Thyroid gland (tissue), 4 donors: ENCODE data around the gene NFASC. TPM values are rescaled to one million over a fixed set of nuclear protein-coding genes. Genes with fewer than 3 reads are reported as not detected.

Experiments
- DNase-seq, 2 donors: peaks; one replicate each; pipeline ENCODE4 v3.0.0-alpha.2; 2019
- H3K27ac ChIP-seq, 3 donors: fragments of 200-600 bp; sonication (generic); 1 replicate in 2 of 3; 2 replicates in 1 of 3; pipeline ENCODE4 v1.5.1; 2016 to 2019; ENCODE audit warnings: mild to moderate bottlenecking in 1 of 3, moderate library complexity in 1 of 3
- H3K27me3 ChIP-seq: fragments of 200-600 bp; sonication (generic); one replicate; pipeline ENCODE4 v1.5.1; 2019
- H3K36me3 ChIP-seq, 2 donors: fragments of 200-600 bp; sonication (generic); one replicate each; pipeline ENCODE4 v1.5.1; 2016 to 2019
- H3K4me1 ChIP-seq, 2 donors: fragments of 200-600 bp; sonication (generic); one replicate each; pipeline ENCODE4 v1.5.1; 2017 to 2019
- H3K4me3 ChIP-seq, 3 donors: fragments of 200-600 bp; sonication (generic); replicated peaks in 1 of 3; 1 replicate in 2 of 3; 2 replicates in 1 of 3; pipeline ENCODE4 v1.5.1; 2016; ENCODE audit warnings: mild to moderate bottlenecking in 1 of 3
- H3K9me3 ChIP-seq: fragments of 200-600 bp; sonication (generic); one replicate; pipeline ENCODE4 v1.5.1; 2017
- CTCF ChIP-seq, 6 experiments: fragments of 200-600 bp in 3 of 6; fragments of 450-650 bp in 3 of 6; sonication (generic) in 3 of 6; IDR thresholded peaks; one replicate each; pipeline ENCODE4 v1.5.1; 2016 to 2019; ENCODE audit warnings: antibody characterized with exemption in 6 of 6, mild to moderate bottlenecking in 2 of 6, inconsistent platforms in 1 of 6, moderate library complexity in 1 of 6
- POLR2A ChIP-seq, 2 donors: fragments of 450-650 bp; IDR thresholded peaks; one replicate each; pipeline ENCODE4 v1.6.1; 2017; ENCODE audit warnings: antibody characterized with exemption in 2 of 2, mild to moderate bottlenecking in 2 of 2, moderate library complexity in 1 of 2
- WGBS, 2 donors: methylation state at CpG; one replicate each; pipeline ENCODE4 v1.1.5; 2017; 5-methylcytosine and 5-hydroxymethylcytosine counted together
- intact Hi-C: fragments of 100-400 bp; cut with DNase I; formaldehyde crosslinking; loops from one replicate; pipeline ENCODE4 v1.15.1; 2023
- total RNA-seq, 4 donors: library from RNA; depleted of rRNA; stranded (reverse); fragments of >200 nt; gene quantifications; one replicate each; pipeline ENCODE4 v1.2.3, GENCODE V29; 2016

Gene NFASC
- total RNA-seq, 4 donors from 2014 or later, result 3.6 to 9.4 (median 3.9) TPM

DNA sequence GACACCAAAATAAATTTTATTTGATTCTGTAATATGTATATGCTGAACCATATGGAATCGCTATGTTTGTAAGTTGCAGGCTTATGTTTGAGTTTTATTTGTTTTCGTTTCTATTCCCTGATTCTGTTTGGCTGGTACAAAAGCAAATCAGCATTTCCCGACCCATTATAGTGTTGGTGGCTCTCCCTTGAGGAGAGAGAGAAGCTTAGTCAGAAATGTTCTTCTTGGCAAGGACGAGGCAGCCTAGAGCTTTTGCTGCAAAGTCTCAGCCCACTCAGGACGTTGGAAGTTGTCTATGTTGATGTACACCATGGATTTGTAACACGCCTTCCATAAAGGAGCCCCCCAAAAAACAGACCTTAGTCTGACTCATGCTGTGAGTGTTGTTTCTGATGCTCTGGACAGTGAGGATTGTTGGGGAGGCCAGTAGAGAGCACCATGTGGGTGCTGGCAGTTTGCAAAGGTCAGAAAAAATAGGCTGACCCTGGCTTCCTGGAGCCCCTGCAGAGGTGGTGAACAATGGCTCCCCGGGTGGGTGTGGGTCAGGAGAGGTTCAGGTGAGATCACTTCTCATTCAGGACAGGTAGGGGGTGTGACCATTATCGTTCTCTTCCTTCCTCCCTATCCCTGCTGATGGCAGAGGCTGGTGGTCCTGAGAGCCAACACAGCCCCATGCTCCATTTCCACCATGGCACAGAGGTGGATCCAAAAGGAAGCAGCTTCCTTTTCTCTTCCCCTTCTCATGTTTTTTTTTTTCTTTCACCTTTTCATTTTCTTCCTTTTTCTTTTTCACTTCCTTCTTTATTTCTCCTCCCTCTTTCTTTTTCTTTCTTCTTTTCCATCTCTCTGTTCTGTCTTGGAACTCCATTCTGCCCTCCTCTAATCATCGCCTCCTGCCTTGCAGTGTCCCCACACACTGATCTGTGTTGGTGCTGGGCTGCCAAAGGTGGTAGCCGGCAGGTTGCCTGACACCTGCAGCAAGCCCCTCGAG is 88.0 kb downstream of the NFASC start:
- DNase-seq, result no peak
- H3K36me3 ChIP-seq, result no peaks in the 10 kb centered on the region
- no peaks in the 10 kb centered on the region for H3K27me3 ChIP-seq
- H3K4me1 ChIP-seq, result peaks cover 0 to 6% of the 10 kb centered on the region in 2 donors
- 73 to 77% methylated on average over 11 of the region's 11 CpGs for WGBS, 2 donors
- H3K4me3 ChIP-seq, result no peak overlapping the region
- no peak for TF ChIP-seq POLR2A (IDR thresholded peaks at IDR 0.05)
- intact Hi-C loops, result no loop called here
- H3K27ac ChIP-seq, result no peak overlapping the region
- H3K9me3 ChIP-seq, result no peaks in the 10 kb centered on the region

GRCh38 chr1:204959374-204959773 is 88.7 kb downstream of the NFASC start:
- H3K9me3 ChIP-seq, result no peaks in the 10 kb centered on the region
- peaks cover 0 to 6% of the 10 kb centered on the region in 2 donors for H3K4me1 ChIP-seq
- H3K27me3 ChIP-seq, result no peaks in the 10 kb centered on the region
- H3K4me3 ChIP-seq, result no peak overlapping the region
- WGBS, 2 donors, result 44 to 51% methylated on average over 5 of the region's 5 CpGs
- intact Hi-C loops, result no loop called here
- no peak for DNase-seq
- H3K27ac ChIP-seq, result no peak overlapping the region
- H3K36me3 ChIP-seq, result no peaks in the 10 kb centered on the region
- TF ChIP-seq POLR2A (IDR thresholded peaks at IDR 0.05) (no peak), CTCF (IDR thresholded peaks at IDR 0.05) (no peak)

DNA sequence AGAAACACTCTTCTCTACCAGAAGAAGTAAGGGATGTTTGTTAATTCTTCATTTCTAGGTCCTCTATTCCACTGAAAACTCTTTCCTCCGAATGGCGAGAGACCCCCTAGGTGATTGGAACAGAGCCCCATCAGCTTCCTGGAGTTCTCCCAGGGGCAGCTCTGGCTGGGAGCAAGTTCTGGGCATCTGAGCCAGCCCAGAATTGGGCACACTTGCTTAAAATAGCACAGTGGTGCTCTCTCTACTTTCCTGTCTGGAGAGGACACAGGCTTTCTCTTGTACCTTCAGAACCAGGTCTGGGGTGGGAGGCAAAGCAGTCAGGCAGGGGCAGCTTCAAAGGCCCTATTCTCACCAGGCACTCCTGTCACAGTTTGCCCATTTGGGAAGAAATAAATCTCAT is 89.2 kb downstream of the NFASC start:
- intact Hi-C loops, result no loop called here
- WGBS, 2 donors, result 89 to 100% methylated on average over 2 of the region's 2 CpGs
- Histone ChIP-seq H3K36me3 (no peaks in the 10 kb centered on the region), H3K4me1 (peaks cover 0 to 6% of the 10 kb centered on the region in 2 donors), H3K4me3 (no peak overlapping the region), H3K27me3 (no peaks in the 10 kb centered on the region), H3K9me3 (no peaks in the 10 kb centered on the region), H3K27ac (no peak overlapping the region)
- TF ChIP-seq CTCF (IDR thresholded peaks at IDR 0.05) (no peak), POLR2A (IDR thresholded peaks at IDR 0.05) (no peak)
- DNase-seq, result no peak

- intact Hi-C loops, result no loop called here
- no peaks in the 10 kb centered on the region for H3K27me3 ChIP-seq
- no peak overlapping the region for H3K4me3 ChIP-seq
- DNase-seq, result no peak
- 80 to 82% methylated on average over 8 of the region's 8 CpGs for WGBS, 2 donors
- H3K27ac ChIP-seq, result no peak overlapping the region
- TF ChIP-seq POLR2A (IDR thresholded peaks at IDR 0.05), result no peak
- TF ChIP-seq CTCF (IDR thresholded peaks at IDR 0.05), result no peak
- H3K9me3 ChIP-seq, result no peaks in the 10 kb centered on the region
- H3K36me3 ChIP-seq, result no peaks in the 10 kb centered on the region
- peaks cover 0 to 6% of the 10 kb centered on the region in 2 donors for H3K4me1 ChIP-seq
These were observed 89.9 kb downstream of the NFASC start for GRCh38 chr1:204960306-204961125.

- no peaks in the 10 kb centered on the region for H3K36me3 ChIP-seq
- no peaks in the 10 kb centered on the region for H3K27me3 ChIP-seq
- 56 to 73% methylated on average over 8 of the region's 8 CpGs for WGBS, 2 donors
- no peak overlapping the region for H3K4me3 ChIP-seq
- peaks cover 0 to 6% of the 10 kb centered on the region in 2 donors for H3K4me1 ChIP-seq
- no peak overlapping the region for H3K27ac ChIP-seq
- no peak for DNase-seq
- H3K9me3 ChIP-seq, result no peaks in the 10 kb centered on the region
- TF ChIP-seq POLR2A (IDR thresholded peaks at IDR 0.05) (no peak), CTCF (IDR thresholded peaks at IDR 0.05) (no peak)
- intact Hi-C loops, result no loop called here
These were observed 91.2 kb downstream of the NFASC start for GRCh38 chr1:204961765-204962419.
